HUES64 (cell line): ENCODE measurements around the gene ARHGAP10.
"Not testable (repeated sequence)": the region's sequence is repeated elsewhere in the genome, so short reads cannot be mapped to it uniquely, and the experiment has no call there.

ENCODE experiments used
- H3K27ac ChIP-seq: 2 replicates; pipeline ENCODE4 v1.7.0; 2013; ENCODE audit warnings: low read depth, low read length, inconsistent platforms
- H3K27me3 ChIP-seq: 2 replicates; pipeline ENCODE4 v1.6.1; 2013; ENCODE audit warnings: mild to moderate bottlenecking, low read length; ENCODE audit not compliant: insufficient read depth
- H3K36me3 ChIP-seq: 2 replicates; pipeline ENCODE4 v1.6.1; 2013; ENCODE audit warnings: mild to moderate bottlenecking, low read length; ENCODE audit not compliant: insufficient read depth
- H3K4me1 ChIP-seq: 2 replicates; pipeline ENCODE4 v1.6.1; 2013; ENCODE audit warnings: mild to moderate bottlenecking, low read length, moderate library complexity; ENCODE audit not compliant: insufficient read depth
- H3K4me3 ChIP-seq: 2 replicates; pipeline ENCODE4 v1.5.1; 2013; ENCODE audit warnings: mild to moderate bottlenecking, low read length, moderate library complexity
- H3K9ac ChIP-seq: 2 replicates; pipeline ENCODE4 v1.6.1; 2013; ENCODE audit warnings: mild to moderate bottlenecking, low read depth, low read length
- H3K9me3 ChIP-seq: 2 replicates; pipeline ENCODE4 v1.6.1; 2013; ENCODE audit warnings: low read depth, low read length; ENCODE audit not compliant: insufficient read depth
- WGBS: fragments of 150-250, 120-280 bp; methylation state at CpG from one replicate; pipeline ENCODE4 v1.1.7; 2013; ENCODE audit warnings: missing lambda C conversion rate; 5-methylcytosine and 5-hydroxymethylcytosine counted together

The ARHGAP10 gene

DNA sequence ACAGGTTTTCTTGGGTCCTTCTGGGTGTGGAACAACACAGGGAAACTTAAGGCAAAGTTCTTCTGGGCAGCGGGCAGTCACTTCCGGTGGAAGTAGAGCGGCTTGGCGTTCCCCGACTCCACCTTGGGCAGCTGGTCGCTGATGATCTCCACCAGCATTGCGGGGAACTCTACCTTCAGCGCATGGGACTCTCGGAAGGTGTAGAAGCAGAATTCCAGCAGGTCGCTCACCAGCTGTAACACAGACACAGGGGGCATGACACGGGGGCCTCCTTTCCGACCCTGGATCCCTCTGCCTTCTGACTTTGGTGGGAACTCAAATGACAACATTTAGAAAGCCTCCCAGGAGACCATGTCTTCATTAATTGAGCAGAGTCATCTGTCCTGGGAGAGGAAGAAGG, 349.4 kb downstream of the ARHGAP10 start:
- Histone ChIP-seq H3K27me3 (no peaks in the 10 kb centered on the region), H3K9ac (no peak overlapping the region), H3K9me3 (no peaks in the 10 kb centered on the region), H3K4me3 (no peak overlapping the region), H3K4me1 (no peaks in the 10 kb centered on the region), H3K27ac (no peak overlapping the region), H3K36me3 (0 out of 2 replicates have a peak, but pooled peaks cover 4% of the 10 kb centered on the region)
- WGBS, result 97% methylated on average over 12 of the region's 12 CpGs

- Histone ChIP-seq H3K27me3 (no peaks in the 10 kb centered on the region), H3K9me3 (no peaks in the 10 kb centered on the region), H3K27ac (no peak overlapping the region), H3K9ac (no peak overlapping the region), H3K4me1 (no peaks in the 10 kb centered on the region), H3K4me3 (no peak overlapping the region), H3K36me3 (0 out of 2 replicates have a peak, but pooled peaks cover 4% of the 10 kb centered on the region)
- WGBS, result 96% methylated on average over 3 of the region's 3 CpGs
Observed at GRCh38 chr4:148081745-148082144, 349.9 kb downstream of the ARHGAP10 start.

DNA sequence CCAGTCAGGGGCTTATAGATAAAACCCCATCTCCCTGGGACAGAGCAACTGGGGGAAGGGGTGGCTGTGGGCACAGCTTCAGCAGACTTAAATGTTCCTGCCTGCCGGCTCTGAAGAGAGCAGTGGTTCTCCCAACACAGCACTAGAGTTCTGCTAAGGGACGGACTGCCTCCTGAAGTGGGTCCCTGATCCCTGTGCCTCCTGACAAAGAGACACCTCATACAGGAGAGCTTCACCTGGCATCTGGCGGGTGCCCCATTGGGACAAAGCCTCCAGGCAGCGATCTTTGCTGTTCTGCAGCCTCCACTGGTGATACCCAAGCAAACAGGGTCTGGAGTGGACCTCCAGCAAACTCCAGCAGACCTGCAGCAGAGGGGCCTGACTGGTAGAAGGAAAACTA, 351.2 kb downstream of the ARHGAP10 start:
- not testable (repeated sequence) for H3K9ac ChIP-seq
- 95% methylated on average over 4 of the region's 4 CpGs for WGBS

GRCh38 chr4:148089624-148090023, 357.7 kb downstream of the ARHGAP10 start:
- Histone ChIP-seq H3K4me3 (no peak overlapping the region), H3K27me3 (no peaks in the 10 kb centered on the region), H3K27ac (no peak overlapping the region), H3K4me1 (no peaks in the 10 kb centered on the region), H3K9me3 (no peaks in the 10 kb centered on the region), H3K9ac (no peak overlapping the region), H3K36me3 (no peaks in the 10 kb centered on the region)
- WGBS, result 92% methylated on average over 6 of the region's 6 CpGs

More for the DNA sequence above, 351.2 kb downstream of the ARHGAP10 start:
- H3K36me3 ChIP-seq, H3K4me3 ChIP-seq, H3K4me1 ChIP-seq, H3K27ac ChIP-seq, H3K27me3 ChIP-seq, H3K9me3 ChIP-seq: not testable (repeated sequence)

DNA sequence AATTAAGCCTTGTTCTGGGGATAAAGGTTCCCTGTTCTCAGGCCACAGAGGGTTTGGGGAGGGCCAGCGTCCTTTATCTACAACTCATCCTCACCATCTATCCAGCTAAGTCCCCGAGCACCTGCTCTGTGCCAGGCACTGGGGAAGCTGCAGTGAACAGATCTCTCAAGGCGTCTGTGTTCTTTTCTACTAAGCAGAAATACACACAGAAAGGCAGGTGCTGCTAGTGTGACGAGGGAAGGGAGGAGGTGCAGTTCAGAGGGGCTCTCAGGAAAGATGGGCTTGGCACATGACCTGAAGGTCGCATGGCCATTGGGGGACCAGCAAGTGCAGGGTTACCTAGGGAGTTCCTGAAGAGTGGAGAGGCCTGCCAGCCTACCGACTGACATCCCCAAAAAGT, 358.1 kb downstream of the ARHGAP10 start:
- no peak overlapping the region for H3K9ac ChIP-seq
- no peaks in the 10 kb centered on the region for H3K36me3 ChIP-seq
- 93% methylated on average over 6 of the region's 6 CpGs for WGBS
- no peaks in the 10 kb centered on the region for H3K9me3 ChIP-seq
- H3K27me3 ChIP-seq, result no peaks in the 10 kb centered on the region
- H3K27ac ChIP-seq, result no peak overlapping the region
- H3K4me3 ChIP-seq, result no peak overlapping the region
- no peaks in the 10 kb centered on the region for H3K4me1 ChIP-seq

DNA sequence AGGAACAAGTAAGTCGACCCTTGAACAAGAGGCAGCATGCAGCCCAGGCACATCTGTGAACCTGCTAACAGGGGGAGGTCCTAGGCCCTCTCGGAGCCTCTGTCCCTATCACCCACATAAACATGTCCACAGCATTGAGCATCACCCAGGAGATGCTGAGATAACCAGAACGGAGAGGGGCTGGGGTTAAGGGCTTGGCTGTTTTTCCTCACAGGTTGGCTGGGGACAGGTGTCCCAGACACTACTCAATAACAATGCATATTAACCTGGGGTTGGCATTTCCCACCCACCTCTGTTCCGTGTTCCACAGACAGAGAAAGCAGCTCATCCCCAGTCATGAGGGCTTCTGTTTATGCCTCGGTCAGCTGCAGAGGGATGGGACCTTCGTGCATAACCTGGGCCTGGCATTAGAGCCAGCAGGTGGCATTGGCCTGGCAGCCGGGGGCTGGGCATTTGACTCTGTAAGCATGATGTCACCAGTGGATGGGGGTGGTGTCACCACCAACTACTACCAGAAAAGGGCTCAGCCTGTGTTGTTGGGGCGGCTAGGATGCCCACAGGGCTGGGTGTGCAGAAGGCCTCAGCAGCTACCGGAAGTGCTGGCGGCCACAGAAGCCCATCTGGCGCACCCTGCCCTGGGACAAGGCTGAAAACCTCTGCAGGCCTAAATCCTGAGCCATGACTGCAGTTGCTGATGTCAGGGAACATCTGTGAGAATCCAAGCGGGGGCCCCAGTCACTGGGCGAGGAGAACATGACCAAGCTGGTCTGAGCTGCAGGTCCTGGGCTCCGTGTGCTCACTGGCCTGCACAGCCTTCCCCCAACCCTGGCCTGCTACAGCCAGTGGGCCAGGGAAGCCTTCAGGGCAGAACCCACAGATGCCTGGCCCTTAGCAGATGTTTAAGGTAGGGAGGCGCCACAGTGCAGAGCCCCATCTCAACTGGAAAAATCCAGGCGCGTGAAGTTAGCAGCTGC, 358.9 kb downstream of the ARHGAP10 start:
- Histone ChIP-seq H3K9ac (no peak overlapping the region), H3K9me3 (no peaks in the 10 kb centered on the region), H3K27ac (no peak overlapping the region), H3K4me3 (no peak overlapping the region), H3K4me1 (no peaks in the 10 kb centered on the region), H3K36me3 (no peaks in the 10 kb centered on the region), H3K27me3 (no peaks in the 10 kb centered on the region)
- WGBS, result 94% methylated on average over 17 of the region's 17 CpGs

DNA sequence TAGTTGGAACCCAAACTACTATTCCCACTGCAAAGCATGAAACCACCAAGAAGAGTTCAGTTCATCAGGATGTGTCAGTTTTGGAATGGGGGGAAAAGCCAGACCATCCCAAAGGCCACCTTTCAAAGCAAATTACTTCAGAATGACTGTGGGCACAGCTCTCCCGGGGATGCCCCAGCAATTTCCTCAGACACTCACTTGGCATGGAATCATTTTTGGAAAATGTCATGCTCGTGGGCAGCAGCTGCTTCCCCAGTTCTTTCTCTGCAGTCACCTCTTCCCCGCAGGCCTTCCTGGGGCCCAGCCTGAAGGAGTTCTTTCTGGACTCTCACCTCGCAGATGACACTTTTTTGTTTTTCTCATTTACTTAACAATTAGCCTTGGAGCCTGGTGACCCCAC, 360.0 kb downstream of the ARHGAP10 start:
- Histone ChIP-seq H3K4me1 (no peaks in the 10 kb centered on the region), H3K36me3 (no peaks in the 10 kb centered on the region), H3K9me3 (no peaks in the 10 kb centered on the region), H3K9ac (no peak overlapping the region), H3K27ac (no peak overlapping the region), H3K4me3 (no peak overlapping the region), H3K27me3 (no peaks in the 10 kb centered on the region)
- WGBS, result 87% methylated on average over 4 of the region's 4 CpGs

DNA sequence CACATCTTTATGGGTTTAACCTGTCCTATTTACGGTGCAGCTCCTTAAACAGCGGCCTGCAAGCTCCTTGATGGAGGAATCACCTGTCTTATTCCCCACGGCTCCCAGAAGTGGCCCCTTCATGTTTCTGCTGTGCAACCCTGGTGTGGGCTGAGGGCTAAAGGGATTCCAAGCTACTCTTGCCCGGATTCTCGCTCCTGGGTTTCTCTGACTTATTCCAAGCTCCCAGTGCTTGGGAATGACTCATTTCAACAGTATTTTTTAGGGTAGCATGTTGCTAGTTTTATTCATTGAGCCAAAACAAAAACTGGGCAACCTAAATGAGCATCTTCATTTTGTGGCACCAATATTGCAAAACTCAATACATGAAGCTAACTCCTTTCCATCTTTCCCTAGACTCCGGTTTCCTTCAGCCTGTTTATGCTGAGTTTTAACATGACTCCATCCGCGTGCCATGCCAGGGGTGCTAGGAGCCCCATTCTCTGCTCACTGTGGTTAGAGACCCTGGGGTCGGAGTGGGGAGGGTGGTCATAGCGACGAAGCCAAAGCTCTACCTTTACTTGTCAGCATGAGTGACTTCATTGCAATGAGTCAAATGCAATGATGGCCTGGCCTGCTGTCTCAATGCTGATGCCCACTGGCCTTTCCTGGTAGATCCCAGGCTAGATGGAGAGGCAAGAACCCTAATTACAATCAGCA, 360.6 kb downstream of the ARHGAP10 start:
- H3K4me3 ChIP-seq, result no peak overlapping the region
- H3K9me3 ChIP-seq, result no peaks in the 10 kb centered on the region
- H3K36me3 ChIP-seq, result no peaks in the 10 kb centered on the region
- H3K4me1 ChIP-seq, result no peaks in the 10 kb centered on the region; the same call in 1 of the 2 replicates
- 94% methylated on average over 11 of the region's 11 CpGs for WGBS
- H3K27ac ChIP-seq, result no peak overlapping the region
- H3K27me3 ChIP-seq, result no peaks in the 10 kb centered on the region
- H3K9ac ChIP-seq, result no peak overlapping the region

DNA sequence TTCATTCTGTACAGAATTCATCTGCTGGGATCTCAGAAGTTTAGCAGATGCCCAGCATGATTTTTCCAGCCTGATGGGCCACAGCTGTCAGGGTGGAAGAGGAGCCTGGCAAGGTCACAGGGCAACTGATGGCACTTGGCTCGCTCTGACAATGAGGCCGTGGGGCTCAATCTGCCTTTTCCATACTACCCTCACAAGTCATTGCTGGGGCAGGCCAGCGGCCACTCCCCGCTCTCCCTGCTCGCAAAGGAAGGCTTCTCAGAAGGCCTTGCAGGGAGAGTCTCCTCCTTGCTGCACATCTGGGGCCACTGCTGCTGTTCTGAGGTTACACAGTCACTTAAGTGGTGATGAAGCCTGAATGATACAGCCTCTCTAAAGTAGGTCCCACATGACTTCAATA, 361.2 kb downstream of the ARHGAP10 start:
- WGBS, result 98% methylated on average over 5 of the region's 5 CpGs
- no peak overlapping the region for H3K27ac ChIP-seq
- H3K27me3 ChIP-seq, result no peaks in the 10 kb centered on the region
- peaks cover 4% of the 10 kb centered on the region; the same call in 1 of the 2 replicates for H3K4me1 ChIP-seq
- no peak overlapping the region for H3K4me3 ChIP-seq
- no peaks in the 10 kb centered on the region for H3K36me3 ChIP-seq
- no peaks in the 10 kb centered on the region for H3K9me3 ChIP-seq
- H3K9ac ChIP-seq, result no peak overlapping the region

- Histone ChIP-seq H3K9ac (no peak overlapping the region), H3K4me3 (no peak overlapping the region), H3K36me3 (no peaks in the 10 kb centered on the region), H3K9me3 (no peaks in the 10 kb centered on the region), H3K27me3 (no peaks in the 10 kb centered on the region), H3K27ac (no peak overlapping the region), H3K4me1 (peaks cover 8% of the 10 kb centered on the region; the same call in 1 of the 2 replicates)
- 85% methylated on average over 1 of the region's 1 CpG for WGBS
Observed at GRCh38 chr4:148094149-148094548, 362.3 kb downstream of the ARHGAP10 start.

DNA sequence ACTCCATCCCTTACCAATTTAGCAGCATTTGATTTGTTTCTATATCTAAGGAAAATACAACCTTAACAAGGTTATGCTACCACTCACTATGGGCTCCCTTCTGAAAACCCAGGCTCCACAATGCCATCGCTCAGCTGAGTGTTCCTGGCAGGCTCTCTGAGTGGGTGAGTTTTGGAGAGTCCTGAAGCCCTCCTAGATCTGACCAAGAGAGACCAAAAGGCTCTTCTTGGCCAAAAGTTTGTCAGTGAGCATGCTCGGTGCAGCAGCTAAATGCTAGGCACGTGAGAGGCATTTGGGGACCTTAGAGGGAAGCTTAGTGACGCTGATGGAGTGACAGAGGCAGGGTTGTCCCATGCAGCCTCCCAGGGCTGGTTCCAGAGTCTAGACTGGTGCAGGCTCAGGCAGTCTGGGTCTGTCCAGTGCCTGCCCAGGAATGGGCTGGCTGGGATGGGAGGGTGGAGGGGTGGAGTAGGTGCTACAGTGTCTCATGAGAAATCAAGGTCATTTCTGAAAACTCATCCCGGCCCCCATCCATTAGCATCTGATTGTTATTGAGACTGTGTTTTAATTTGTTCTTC, 363.5 kb downstream of the ARHGAP10 start:
- Histone ChIP-seq H3K9ac (no peak overlapping the region), H3K27ac (no peak overlapping the region), H3K36me3 (no peaks in the 10 kb centered on the region), H3K27me3 (no peaks in the 10 kb centered on the region), H3K9me3 (no peaks in the 10 kb centered on the region), H3K4me1 (peaks cover 8% of the 10 kb centered on the region; the same call in 1 of the 2 replicates), H3K4me3 (no peak overlapping the region)
- 93% methylated on average over 4 of the region's 5 CpGs for WGBS
